Spleen (tissue), 7 donors: Measurements from ENCODE around the gene FAM47B.

ENCODE experiments used
- POLR2A ChIP-seq, 3 donors: fragments of 450-650 bp; IDR thresholded peaks; one replicate each; pipeline ENCODE4 v1.5.1; 2017; ENCODE audit warnings: antibody characterized with exemption in 3 of 3, mild to moderate bottlenecking in 1 of 3
- POLR2AphosphoS5 ChIP-seq, 3 donors: sonication (generic); formaldehyde crosslinking; IDR thresholded peaks; one replicate each; pipeline ENCODE4 v1.5.1; 2017; ENCODE audit warnings: antibody characterized with exemption in 3 of 3
- TF ChIP-seq, protein P1 (sequence below), 11 experiments: fragments of 200-600 bp in 7 of 11; fragments of 450-650 bp in 4 of 11; sonication (generic) in 4 of 11; IDR thresholded peaks in 8 of 11; conservative IDR thresholded peaks in 3 of 11; 1 replicate in 7 of 11; 2 replicates in 4 of 11; pipeline versions ENCODE4 v1.4.0 to v1.8.0; 2016 to 2021; ENCODE audit warnings: antibody characterized with exemption in 11 of 11, inconsistent platforms in 4 of 11, mild to moderate bottlenecking in 1 of 11
- donor health status: DM: no; HTN: no; CAD: no; lungs with moderate emphysema.
- donor health status: DM: no; HTN: no; CAD: no.
- donor health status: DM: no; HTN: no; CAD: no.

DNA sequence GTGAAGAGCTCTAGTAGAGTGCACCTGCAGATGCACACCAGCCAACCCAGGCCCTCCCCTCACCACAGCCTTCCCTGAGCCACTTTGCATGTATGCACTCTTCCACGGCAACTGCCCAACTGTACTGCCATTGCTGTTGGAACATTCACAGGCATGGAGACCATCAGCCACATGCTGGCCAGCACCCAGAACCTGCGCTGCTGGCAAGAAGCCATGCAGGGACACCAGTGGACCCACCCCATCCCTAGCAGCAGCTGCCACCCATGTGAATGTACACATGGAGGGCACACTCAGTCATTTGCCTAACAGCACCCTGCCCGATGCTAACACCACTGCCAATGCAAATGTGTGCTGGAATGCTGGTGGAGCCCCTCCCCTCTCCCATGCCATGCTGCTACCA is 35.6 kb downstream of the FAM47B start:
- no peak for TF ChIP-seq POLR2A (IDR thresholded peaks at IDR 0.05)
- TF ChIP-seq, protein P1, sequence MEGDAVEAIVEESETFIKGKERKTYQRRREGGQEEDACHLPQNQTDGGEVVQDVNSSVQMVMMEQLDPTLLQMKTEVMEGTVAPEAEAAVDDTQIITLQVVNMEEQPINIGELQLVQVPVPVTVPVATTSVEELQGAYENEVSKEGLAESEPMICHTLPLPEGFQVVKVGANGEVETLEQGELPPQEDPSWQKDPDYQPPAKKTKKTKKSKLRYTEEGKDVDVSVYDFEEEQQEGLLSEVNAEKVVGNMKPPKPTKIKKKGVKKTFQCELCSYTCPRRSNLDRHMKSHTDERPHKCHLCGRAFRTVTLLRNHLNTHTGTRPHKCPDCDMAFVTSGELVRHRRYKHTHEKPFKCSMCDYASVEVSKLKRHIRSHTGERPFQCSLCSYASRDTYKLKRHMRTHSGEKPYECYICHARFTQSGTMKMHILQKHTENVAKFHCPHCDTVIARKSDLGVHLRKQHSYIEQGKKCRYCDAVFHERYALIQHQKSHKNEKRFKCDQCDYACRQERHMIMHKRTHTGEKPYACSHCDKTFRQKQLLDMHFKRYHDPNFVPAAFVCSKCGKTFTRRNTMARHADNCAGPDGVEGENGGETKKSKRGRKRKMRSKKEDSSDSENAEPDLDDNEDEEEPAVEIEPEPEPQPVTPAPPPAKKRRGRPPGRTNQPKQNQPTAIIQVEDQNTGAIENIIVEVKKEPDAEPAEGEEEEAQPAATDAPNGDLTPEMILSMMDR (IDR thresholded peaks at IDR 0.05 in 8 of 11, conservative IDR thresholded peaks at IDR 0.05 in 3 of 11), result no peak
- TF ChIP-seq POLR2AphosphoS5 (IDR thresholded peaks at IDR 0.05), result no peak
